Measurements from ENCODE around the gene ZMYND8.

The ZMYND8 gene

DNA sequence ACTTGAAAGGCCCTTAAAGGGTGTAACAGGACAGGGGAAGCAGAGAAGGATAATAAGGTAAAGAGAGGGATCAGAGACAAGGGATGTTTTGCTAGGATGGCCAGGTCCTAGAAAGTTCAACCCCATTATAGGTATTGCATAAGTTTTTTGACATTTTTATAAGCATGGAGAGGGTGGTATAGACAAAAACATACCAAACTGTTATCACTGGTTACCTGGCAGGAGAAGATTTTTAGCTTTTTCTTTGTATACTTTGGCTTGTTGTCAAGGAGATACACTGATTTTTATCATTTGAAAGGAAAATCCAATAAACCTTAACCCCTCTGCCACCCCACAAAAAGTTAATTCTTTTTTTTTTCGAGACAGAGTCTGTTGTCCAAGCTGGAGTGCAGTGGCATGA is 28.4 kb downstream of the ZMYND8 start:
- TF ChIP-seq FOXP2 (optimal IDR thresholded peaks at IDR 0.05; ENCODE audit: borderline replicate concordance, extremely low read depth, extremely low read length, insufficient read depth): no peak
- TF ChIP-seq REST (IDR thresholded peaks at IDR 0.05; ENCODE audit: insufficient read depth in 1 of 2, low read depth in 2 of 2, low read length in 2 of 2): no peak
- no peak for TF ChIP-seq POLR2AphosphoS5 (IDR thresholded peaks at IDR 0.05; ENCODE audit: low read depth, low read length)
- no peak for TF ChIP-seq TAF1 (IDR thresholded peaks at IDR 0.05; ENCODE audit: borderline replicate concordance, insufficient read depth, low read length)
- TF ChIP-seq SIN3A (IDR thresholded peaks at IDR 0.05; ENCODE audit: borderline replicate concordance, insufficient read depth, low read length): no peak

- no peak for TF ChIP-seq SIN3A (IDR thresholded peaks at IDR 0.05; ENCODE audit: borderline replicate concordance, insufficient read depth, low read length)
- TF ChIP-seq TAF1 (IDR thresholded peaks at IDR 0.05; ENCODE audit: borderline replicate concordance, insufficient read depth, low read length): no peak
- no peak for TF ChIP-seq FOXP2 (optimal IDR thresholded peaks at IDR 0.05; ENCODE audit: borderline replicate concordance, extremely low read depth, extremely low read length, insufficient read depth)
- no peak for TF ChIP-seq REST (IDR thresholded peaks at IDR 0.05; ENCODE audit: insufficient read depth in 1 of 2, low read depth in 2 of 2, low read length in 2 of 2)
Observed at GRCh38 chr20:47327711-47328110, 28.8 kb downstream of the ZMYND8 start.

- TF ChIP-seq SIN3A (IDR thresholded peaks at IDR 0.05; ENCODE audit: borderline replicate concordance, insufficient read depth, low read length) (no peak), FOXP2 (optimal IDR thresholded peaks at IDR 0.05; ENCODE audit: borderline replicate concordance, extremely low read depth, extremely low read length, insufficient read depth) (no peak), REST (IDR thresholded peaks at IDR 0.05; ENCODE audit: insufficient read depth in 1 of 2, low read depth in 2 of 2, low read length in 2 of 2) (no peak), POLR2AphosphoS5 (IDR thresholded peaks at IDR 0.05; ENCODE audit: low read depth, low read length) (no peak), TAF1 (IDR thresholded peaks at IDR 0.05; ENCODE audit: borderline replicate concordance, insufficient read depth, low read length) (no peak)
Observed at GRCh38 chr20:47326658-47327268, 29.7 kb downstream of the ZMYND8 start.

DNA sequence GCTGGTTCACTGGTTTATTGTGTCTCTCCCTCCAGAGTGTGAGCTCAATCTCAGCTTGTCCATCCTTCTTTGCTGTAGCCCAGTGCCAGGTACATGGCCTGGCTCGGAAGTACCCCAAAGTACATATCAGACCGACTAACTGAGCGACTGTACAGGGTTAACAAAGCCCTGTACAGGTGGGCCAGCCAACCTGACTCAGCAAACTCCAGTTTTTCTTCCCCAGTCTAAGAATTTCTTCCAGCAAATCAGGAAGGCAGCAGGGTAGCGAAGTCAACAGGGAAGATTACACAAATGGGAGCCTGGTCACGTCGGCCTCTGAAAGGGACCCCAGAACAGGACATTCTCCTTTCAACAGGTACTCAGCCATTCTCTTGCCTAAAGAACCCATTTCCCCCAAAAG is 31.3 kb downstream of the ZMYND8 start:
- TF ChIP-seq SIN3A (IDR thresholded peaks at IDR 0.05; ENCODE audit: borderline replicate concordance, insufficient read depth, low read length) (no peak), REST (IDR thresholded peaks at IDR 0.05; ENCODE audit: insufficient read depth in 1 of 2, low read depth in 2 of 2, low read length in 2 of 2) (no peak), TAF1 (IDR thresholded peaks at IDR 0.05; ENCODE audit: borderline replicate concordance, insufficient read depth, low read length) (no peak), FOXP2 (optimal IDR thresholded peaks at IDR 0.05; ENCODE audit: borderline replicate concordance, extremely low read depth, extremely low read length, insufficient read depth) (no peak), POLR2AphosphoS5 (IDR thresholded peaks at IDR 0.05; ENCODE audit: low read depth, low read length) (no peak)

Data from PFSK-1 (cell line).